Neural cell (in vitro differentiated cells): Measurements from ENCODE around the gene LMO3. TPM values are rescaled to one million over a fixed set of nuclear protein-coding genes. Genes with fewer than 3 reads are reported as not detected.

ENCODE experiments used
- H2AFZ ChIP-seq: fragments of 200-600, 300-800 bp; sonication (generic), shearing (Covaris generic); 2 replicates; pipeline ENCODE4 v1.6.0; 2014; ENCODE audit warnings: low read depth, mild to moderate bottlenecking, antibody characterized with exemption, low read length, moderate library complexity
- H3F3A ChIP-seq: fragments of 200-600 bp; shearing (Covaris generic); 2 replicates; pipeline ENCODE4 v1.6.1; 2016; ENCODE audit warnings: mild to moderate bottlenecking, moderate library complexity, mixed read lengths, antibody characterized with exemption, low read length; ENCODE audit not compliant: insufficient read depth, poor library complexity, severe bottlenecking
- H3K27ac ChIP-seq: fragments of 200-600, 300-800 bp; sonication (generic), shearing (Covaris generic); 2 replicates; pipeline ENCODE4 v1.5.1; 2014; ENCODE audit warnings: mild to moderate bottlenecking, low read length, moderate library complexity
- H3K27me3 ChIP-seq: fragments of 300-800, 200-600 bp; sonication (generic), shearing (Covaris generic); 2 replicates; pipeline ENCODE4 v1.6.0; 2014; ENCODE audit warnings: mild to moderate bottlenecking, low read depth, low read length, moderate library complexity; ENCODE audit not compliant: insufficient read depth
- H3K36me3 ChIP-seq: fragments of 300-800, 200-600 bp; sonication (generic), shearing (Covaris generic); 2 replicates; pipeline ENCODE4 v1.5.1; 2014; ENCODE audit warnings: mild to moderate bottlenecking, antibody characterized with exemption, low read length, moderate library complexity; ENCODE audit not compliant: insufficient read depth
- H3K4me2 ChIP-seq: fragments of 300-800, 200-600 bp; sonication (generic), shearing (Covaris generic); 2 replicates; pipeline ENCODE4 v1.6.0; 2014; ENCODE audit warnings: mild to moderate bottlenecking, low read length
- H3K4me3 ChIP-seq: fragments of 300-800, 200-600 bp; sonication (generic), shearing (Covaris generic); 2 replicates; pipeline ENCODE4 v1.5.1; 2014; ENCODE audit warnings: mild to moderate bottlenecking, low read length, moderate library complexity
- H3K79me2 ChIP-seq: fragments of 200-600 bp; shearing (Covaris generic); replicated peaks from 2 replicates; pipeline ENCODE4 v1.6.0; 2014; ENCODE audit warnings: mild to moderate bottlenecking, low read length, moderate library complexity; ENCODE audit not compliant: insufficient read depth
- H3K9ac ChIP-seq: fragments of 300-800, 200-600 bp; sonication (generic), shearing (Covaris generic); 2 replicates; pipeline ENCODE4 v1.6.1; 2016; ENCODE audit warnings: mild to moderate bottlenecking, low read length, mixed read lengths
- H3K9me2 ChIP-seq: fragments of 200-600 bp; shearing (Covaris generic); 2 replicates; pipeline ENCODE4 v1.6.1; 2016; ENCODE audit warnings: mild to moderate bottlenecking, low read length, mixed read lengths; ENCODE audit not compliant: insufficient read depth
- H3K9me3 ChIP-seq: fragments of 200-600, 300-800 bp; sonication (generic), shearing (Covaris generic); 2 replicates; pipeline ENCODE4 v1.6.1; 2016; ENCODE audit warnings: mild to moderate bottlenecking, mixed run types, low read length, moderate library complexity, mixed read lengths
- H4K20me1 ChIP-seq: fragments of 200-600 bp; shearing (Covaris generic); 2 replicates; pipeline ENCODE4 v1.6.1; 2016; ENCODE audit warnings: mild to moderate bottlenecking, mixed run types; ENCODE audit not compliant: insufficient read depth
- CTCF ChIP-seq: fragments of 450-650 bp; IDR thresholded peaks from 2 replicates; pipeline ENCODE4 v1.5.1; 2014; ENCODE audit warnings: antibody characterized with exemption, mild to moderate bottlenecking, moderate library complexity; ENCODE audit not compliant: poor library complexity, severe bottlenecking
- EP300 ChIP-seq: fragments of 450-650 bp; conservative IDR thresholded peaks from 2 replicates; pipeline ENCODE4 v1.6.1; 2014; ENCODE audit warnings: antibody characterized with exemption, mild to moderate bottlenecking, moderate library complexity; ENCODE audit not compliant: poor library complexity, severe bottlenecking
- EZH2 ChIP-seq: fragments of 200-600, 300-800 bp; shearing (Covaris generic), sonication (generic); IDR thresholded peaks from 2 replicates; pipeline ENCODE4 v1.6.1; 2014; ENCODE audit warnings: antibody characterized with exemption, low read length, borderline replicate concordance, mild to moderate bottlenecking; ENCODE audit not compliant: insufficient read depth, poor library complexity, severe bottlenecking
- MXI1 ChIP-seq: fragments of 450-650 bp; conservative IDR thresholded peaks from 2 replicates; pipeline ENCODE4 v1.6.1; 2014; ENCODE audit warnings: antibody characterized with exemption, mild to moderate bottlenecking; ENCODE audit not compliant: poor library complexity, severe bottlenecking
- POLR2AphosphoS5 ChIP-seq: IDR thresholded peaks from 2 replicates; pipeline ENCODE4 v1.6.1; 2012
- RAD21 ChIP-seq: fragments of 450-650 bp; conservative IDR thresholded peaks from 2 replicates; pipeline ENCODE4 v1.6.1; 2014; ENCODE audit warnings: antibody characterized with exemption, mild to moderate bottlenecking, moderate library complexity
- REST ChIP-seq: IDR thresholded peaks from 2 replicates; pipeline ENCODE4 v1.6.1; 2012; ENCODE audit warnings: borderline replicate concordance
- SMC3 ChIP-seq: fragments of 450-650 bp; conservative IDR thresholded peaks from 2 replicates; pipeline ENCODE4 v1.6.1; 2014; ENCODE audit warnings: antibody characterized with exemption, mild to moderate bottlenecking, moderate library complexity; ENCODE audit not compliant: poor library complexity
- TAF1 ChIP-seq: IDR thresholded peaks from 2 replicates; pipeline ENCODE4 v1.6.1; 2012; ENCODE audit warnings: low read depth
- polyA plus RNA-seq: library from polyadenylated mRNA; depleted of rRNA; stranded (reverse); fragments of >200 nt; gene quantifications from 2 replicates; pipeline ENCODE4 v1.2.3, GENCODE V29; 2014

LMO3 gene
- polyA plus RNA-seq, 1 donor from 2014 or later: 42.8 TPM

GRCh38 chr12:16599081-16599480, 6.9 kb downstream of the LMO3 start:
- H4K20me1 ChIP-seq: no peaks in the 10 kb centered on the region
- no peak overlapping the region for H3K9ac ChIP-seq
- H3K4me3 ChIP-seq: no peak overlapping the region
- no peak for TF ChIP-seq RAD21
- no peak for TF ChIP-seq CTCF
- TF ChIP-seq REST: no peak
- no peak for TF ChIP-seq EZH2
- no peak for TF ChIP-seq TAF1
- TF ChIP-seq POLR2AphosphoS5: no peak
- no peak for TF ChIP-seq SMC3
- no peak for TF ChIP-seq MXI1
- TF ChIP-seq EP300: no peak
- H3K27me3 ChIP-seq: no peaks in the 10 kb centered on the region
- H3K36me3 ChIP-seq: no peaks in the 10 kb centered on the region
- no peaks in the 10 kb centered on the region for H3K9me2 ChIP-seq
- peaks cover 14% of the 10 kb centered on the region for H3F3A ChIP-seq
- H3K9me3 ChIP-seq: no peaks in the 10 kb centered on the region
- peaks cover 42% of the 10 kb centered on the region for H3K79me2 ChIP-seq
- no peak overlapping the region for H3K4me2 ChIP-seq
- H3K27ac ChIP-seq: no peak overlapping the region
- H2AFZ ChIP-seq: no peak overlapping the region

- no peak overlapping the region for H3K4me2 ChIP-seq
- H3K27ac ChIP-seq: no peak overlapping the region
- peaks cover 15% of the 10 kb centered on the region for H3K79me2 ChIP-seq
- H3F3A ChIP-seq: no peaks in the 10 kb centered on the region
- no peak overlapping the region for H2AFZ ChIP-seq
- no peaks in the 10 kb centered on the region for H3K9me2 ChIP-seq
- no peaks in the 10 kb centered on the region for H4K20me1 ChIP-seq
- no peak overlapping the region for H3K9ac ChIP-seq
- H3K36me3 ChIP-seq: no peaks in the 10 kb centered on the region
- no peaks in the 10 kb centered on the region for H3K9me3 ChIP-seq
- TF ChIP-seq SMC3: no peak
- TF ChIP-seq TAF1: no peak
- no peak for TF ChIP-seq CTCF
- no peak for TF ChIP-seq EZH2
- no peak for TF ChIP-seq POLR2AphosphoS5
- no peak for TF ChIP-seq EP300
- no peak for TF ChIP-seq REST
- TF ChIP-seq RAD21: no peak
- TF ChIP-seq MXI1: no peak
- H3K4me3 ChIP-seq: no peak overlapping the region
- no peaks in the 10 kb centered on the region for H3K27me3 ChIP-seq
These were observed 11.2 kb downstream of the LMO3 start for GRCh38 chr12:16594797-16595196.
